ENCODE measurements around the gene ALLC. TPM values are rescaled to one million over a fixed set of nuclear protein-coding genes. Genes with fewer than 3 reads are reported as not detected.

The ALLC gene
- total RNA-seq, 1 donor from 2014 or later = not detected

DNA sequence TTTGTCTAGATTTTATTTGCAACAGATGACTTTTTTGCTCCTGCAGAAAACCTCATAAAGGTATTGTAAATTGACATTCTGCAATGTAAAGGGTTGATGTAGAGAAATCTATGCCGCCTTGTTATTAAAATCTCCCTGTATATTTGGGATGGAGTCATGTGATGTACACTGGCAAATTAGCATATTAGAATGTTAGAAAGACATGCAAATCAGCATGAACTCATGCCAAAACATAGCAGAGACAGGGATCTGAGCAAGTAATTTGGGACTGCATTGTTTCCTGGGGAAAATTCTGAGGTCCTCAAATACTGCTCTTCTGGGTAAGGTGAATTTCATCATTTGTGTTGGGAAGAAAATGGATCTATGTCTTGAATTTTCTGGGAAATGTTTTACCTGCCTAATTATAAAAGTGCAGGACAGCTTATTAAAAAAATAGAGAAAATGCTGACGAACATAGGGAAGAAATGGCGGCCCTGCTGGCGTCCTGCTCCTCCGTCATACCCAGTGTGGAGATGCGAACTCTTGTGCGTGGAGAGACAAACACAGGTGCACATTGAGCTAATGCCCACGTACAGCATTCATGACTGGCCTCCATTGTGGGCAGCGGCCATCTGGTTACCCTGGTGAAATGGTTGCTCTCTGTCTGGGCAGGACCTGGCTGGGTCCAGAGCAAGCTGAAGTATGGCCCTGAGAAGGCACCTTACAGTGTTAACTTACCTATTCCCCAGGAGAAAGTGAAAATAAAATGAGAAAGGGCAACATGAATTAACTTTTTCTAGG is 16.3 kb downstream of the ALLC start:
- intact Hi-C loops (cut with micrococcal nuclease) = no loop called here

DNA sequence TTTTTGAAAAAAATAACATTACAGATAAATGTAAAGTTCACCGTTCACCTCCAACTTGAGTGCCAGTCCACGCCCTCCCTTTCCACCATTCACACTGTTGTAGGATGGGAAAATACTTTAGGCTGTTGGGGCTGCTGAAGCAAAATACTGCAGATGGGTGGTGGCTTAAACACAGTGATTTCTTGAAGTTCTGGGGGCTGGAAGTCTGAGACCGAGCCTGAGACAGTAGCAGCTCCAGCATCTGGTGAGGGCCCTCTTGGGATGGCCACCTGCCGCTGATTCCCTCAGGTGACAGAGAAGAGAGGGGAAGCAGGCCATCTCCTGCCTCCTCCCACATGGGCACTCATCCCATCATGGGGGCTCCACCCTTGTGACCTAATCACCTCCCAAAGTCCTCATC is 17.7 kb downstream of the ALLC start:
- intact Hi-C loops (cut with micrococcal nuclease) = no loop called here

DNA sequence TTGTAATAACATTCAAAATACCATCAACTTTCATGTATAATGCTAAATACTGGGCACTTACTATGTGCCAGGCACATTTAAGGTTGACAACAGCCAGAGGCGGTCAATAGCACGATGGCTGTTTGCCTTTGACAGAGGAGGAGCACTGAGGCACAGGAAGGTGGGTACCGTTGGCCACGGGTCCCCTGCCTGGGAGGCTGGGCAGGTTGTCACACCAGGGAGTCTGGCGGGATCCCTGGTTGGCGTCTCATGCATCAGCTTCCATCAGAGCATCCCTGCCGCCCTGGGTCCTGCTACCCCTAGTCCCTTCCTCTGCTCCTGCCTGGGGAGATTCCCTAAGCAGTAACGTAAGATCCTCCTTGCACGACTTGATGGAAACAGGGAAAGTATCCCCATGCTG is 19.4 kb downstream of the ALLC start:
- intact Hi-C loops (cut with micrococcal nuclease) = no loop called here

DNA sequence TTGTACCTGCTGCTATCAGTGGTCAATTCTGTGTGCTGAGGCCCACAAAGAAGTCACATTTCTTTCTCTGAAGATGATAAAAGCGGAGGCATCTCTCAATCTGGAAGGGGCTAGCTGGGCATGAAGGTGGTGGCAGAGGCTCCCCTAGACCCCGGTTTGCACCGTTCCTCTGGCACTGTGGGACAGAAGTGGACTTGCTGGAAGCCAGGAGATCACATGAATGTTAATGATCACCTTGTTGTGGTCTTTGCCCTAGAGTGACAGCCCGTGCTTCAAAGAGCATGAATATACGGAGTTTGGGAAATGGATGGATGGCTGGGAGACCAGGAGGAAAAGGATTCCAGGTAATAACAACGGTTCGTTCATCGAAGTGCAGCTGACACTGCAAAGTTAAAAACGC is 20.2 kb downstream of the ALLC start:
- intact Hi-C loops (cut with micrococcal nuclease) = no loop called here

DNA sequence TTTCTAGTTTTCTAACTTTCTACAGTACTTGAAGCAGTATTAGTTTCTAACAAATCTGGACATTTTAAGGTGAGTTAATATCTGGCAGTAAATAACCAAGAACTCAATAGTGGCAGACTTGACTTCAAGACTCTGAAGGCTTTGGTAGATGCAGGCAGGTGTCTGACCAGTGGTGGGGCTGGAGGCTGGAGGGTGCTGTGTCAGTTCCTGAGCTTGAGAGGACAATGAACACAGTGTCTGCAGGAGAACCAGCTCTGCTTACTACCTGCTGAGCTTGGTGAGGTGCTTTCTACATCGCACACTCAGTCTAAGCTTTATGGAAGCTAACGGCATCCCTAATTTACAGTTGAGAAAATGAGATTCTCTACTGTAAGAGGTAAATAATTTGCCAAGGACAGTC is 21.2 kb downstream of the ALLC start:
- intact Hi-C loops (cut with micrococcal nuclease) = no loop called here

DNA sequence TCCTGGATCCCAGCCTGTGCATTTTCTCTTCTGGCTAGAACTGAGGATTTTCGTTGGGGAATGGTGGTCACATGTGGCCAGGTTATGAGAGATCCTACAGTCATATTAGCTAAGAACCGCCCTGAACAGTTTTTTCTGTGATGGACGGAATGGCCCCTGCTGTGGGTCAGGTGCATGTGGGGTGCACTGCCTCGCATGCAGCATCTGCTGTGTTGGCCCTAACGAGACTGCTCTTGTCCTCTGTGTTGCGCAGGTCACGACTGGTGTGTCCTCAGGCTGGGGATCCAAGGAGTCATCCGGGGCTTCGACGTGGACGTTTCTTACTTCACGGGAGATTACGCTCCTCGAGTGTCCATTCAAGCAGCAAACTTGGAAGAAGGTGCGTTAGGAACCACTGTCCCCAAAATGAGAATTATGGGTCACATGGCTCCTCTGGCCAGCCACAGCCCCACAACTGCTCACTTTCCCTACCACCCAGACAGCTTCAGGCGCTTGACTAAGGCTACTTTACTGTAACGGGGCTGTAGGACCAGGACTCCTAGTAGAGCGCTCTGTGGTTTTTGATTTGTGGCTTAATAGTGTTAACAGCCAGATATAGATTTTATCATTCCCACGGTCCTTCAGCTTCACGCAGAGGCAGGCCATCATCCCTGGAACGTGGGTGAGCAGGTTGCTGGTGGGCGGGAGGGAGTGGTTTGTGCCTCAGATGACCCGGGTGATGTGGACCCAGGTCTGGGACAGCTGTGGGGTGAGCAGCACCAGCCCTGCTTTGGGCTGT is 21.8 kb downstream of the ALLC start:
- intact Hi-C loops (cut with micrococcal nuclease) = no loop called here

DNA sequence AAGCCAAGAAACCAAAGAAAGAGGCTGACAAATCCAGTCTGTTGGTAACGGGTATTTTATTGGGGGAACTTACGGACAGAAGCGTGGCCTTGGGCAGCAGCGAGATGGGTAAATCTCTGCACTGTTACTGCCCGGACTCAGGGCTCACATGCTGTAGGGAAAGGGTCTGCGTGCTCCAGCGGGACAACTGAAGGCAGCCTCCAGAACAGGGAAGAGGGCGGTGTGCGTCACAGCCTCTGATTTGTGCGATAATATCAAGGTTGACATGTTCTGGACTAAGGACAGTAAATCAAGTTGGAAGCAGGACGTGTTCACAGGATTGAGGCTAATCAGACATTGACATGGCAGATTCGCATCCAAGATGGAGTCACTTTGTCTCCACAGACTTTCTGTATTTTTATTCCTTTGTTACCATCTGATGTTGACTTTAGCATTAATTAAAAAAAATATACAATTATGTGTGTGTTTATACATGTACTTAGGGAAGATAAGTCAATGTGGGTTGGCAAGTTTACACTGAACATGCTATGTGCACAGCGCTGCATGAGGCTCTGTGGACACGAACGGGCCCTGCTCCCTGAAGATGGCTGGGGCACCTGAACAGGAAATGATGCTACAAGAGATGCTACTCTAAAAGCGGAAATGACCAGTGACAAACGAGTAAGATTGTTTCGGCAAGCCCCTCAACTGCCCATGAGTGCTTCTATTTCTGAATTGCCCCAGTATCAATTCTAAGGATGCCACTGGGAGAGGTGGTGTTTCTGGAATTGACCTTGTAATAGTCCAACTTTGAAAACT is 22.7 kb downstream of the ALLC start:
- intact Hi-C loops (cut with micrococcal nuclease) = no loop called here

DNA sequence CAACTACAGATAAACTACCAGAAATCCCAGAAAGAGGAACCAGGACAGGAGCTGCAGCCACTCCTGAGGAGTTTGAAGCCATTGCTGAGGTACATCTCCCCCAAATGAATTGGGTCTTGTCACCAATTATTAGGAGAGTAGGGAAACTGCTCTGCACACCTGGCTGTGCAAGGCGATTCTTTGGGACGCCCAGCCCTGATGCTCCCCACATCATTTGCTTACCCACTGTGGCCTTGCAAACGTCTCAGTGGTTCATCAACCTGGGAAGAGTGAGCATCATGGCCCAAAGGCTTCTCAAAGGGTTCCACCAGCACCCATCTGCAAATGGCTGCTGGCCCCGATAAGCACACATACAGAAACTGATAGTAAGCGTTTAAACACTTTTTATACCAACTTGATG is 23.6 kb downstream of the ALLC start:
- intact Hi-C loops (cut with micrococcal nuclease) = no loop called here

DNA sequence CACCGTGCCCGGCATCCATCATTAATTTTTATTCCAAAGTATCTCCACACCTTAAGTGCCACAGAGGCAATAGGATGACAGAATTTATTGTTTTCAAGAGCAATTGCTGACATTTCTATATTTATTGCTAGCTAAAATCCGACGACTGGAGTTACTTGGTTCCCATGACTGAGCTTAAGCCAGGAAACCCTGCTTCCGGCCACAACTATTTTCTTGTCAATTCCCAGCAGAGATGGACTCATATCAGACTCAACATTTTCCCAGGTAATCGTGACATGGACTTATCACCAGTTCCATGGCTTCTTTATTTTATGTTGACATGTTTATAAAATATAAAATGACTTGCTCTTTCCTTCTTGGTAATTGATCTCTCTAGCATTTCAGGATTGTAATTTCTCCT is 24.8 kb downstream of the ALLC start:
- intact Hi-C loops (cut with micrococcal nuclease) = no loop called here

DNA sequence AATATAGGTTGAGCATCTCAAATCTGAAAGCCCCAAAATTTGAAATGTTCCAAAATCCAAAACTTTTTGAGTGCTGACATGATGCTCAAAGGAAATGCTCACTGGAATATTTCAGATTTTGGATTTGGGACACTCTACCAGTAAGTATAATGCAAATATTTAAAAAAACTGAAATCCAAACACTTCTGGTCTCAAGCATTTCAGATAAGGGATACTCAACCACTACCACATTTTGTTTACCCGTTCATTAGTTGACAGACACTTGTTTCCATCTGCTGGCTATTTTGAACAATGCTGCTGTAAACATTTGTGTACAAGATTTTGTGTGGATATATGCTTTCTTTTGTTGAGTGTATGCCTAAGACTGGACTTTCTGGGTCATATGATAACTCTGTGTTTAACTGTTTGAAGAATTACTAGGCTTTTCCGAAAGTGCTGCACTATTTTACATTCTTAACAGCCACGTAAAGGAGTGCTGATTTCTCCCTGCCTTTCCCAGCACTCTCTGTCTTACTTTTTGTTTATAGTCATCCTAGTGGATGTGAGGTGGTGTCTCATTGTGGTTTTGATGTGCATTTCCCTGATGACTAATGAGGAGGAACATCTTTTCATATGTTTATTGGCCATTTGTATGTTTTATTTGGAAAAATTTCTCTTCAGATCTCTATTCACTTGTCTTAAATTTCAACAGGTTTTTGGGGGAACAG is 25.9 kb downstream of the ALLC start:
- intact Hi-C loops (cut with micrococcal nuclease) = no loop called here

DNA sequence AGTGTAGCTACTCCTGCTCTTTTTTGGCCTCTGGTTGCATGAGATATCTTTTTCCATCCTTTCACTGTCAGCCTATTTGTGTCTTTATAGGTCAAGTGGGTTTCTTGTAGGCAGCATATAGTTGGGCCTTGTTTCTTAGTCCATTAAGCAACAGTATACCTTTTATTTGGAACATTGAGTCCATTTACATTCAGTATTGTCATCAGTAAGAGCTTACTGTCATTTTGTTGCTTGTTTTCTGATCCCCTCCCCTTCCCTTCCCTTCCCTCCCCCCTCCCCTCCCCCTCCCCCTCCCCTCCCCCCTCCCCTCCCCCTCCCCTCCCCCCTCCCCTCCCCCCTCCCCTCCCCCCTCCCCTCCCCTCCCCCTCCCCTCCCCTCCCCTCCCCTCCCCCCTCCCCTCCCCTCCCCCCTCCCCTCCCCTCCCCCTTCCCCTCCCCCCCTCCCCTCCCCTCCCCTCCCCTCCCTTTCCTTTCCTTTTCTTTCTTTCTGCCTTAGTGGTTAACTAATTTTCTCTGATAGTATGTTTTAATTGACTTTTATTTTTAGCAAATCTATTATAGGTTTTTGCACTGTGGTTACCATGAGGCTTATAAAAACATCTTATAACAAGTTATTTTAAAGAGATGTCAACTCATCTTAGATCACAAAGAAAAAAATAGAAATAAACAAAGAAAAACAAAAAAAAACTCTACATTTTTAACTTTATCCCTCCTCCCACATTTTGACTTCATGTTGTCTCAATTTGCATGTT is 32.2 kb downstream of the ALLC start:
- intact Hi-C loops (cut with micrococcal nuclease) = no loop called here

DNA sequence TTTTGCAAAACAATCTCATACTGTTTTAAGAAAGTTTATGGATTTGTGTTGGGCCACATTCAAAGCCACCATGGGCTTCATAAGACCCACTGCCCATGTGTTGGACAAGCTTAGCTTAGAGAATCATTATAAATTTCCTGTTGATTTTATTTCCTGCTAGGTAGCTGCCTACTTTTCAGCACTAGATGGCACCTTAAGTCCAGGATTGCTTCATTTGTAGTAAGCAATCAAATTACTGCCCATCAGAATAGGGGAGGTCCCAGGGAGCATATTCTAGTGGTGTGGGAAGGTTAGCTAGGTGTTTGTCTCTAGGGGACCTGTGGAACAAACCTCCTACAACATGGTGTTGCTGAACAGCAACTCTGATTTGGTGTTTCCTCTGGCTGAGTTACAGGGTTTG is 34.4 kb downstream of the ALLC start:
- intact Hi-C loops (cut with micrococcal nuclease) = no loop called here

DNA sequence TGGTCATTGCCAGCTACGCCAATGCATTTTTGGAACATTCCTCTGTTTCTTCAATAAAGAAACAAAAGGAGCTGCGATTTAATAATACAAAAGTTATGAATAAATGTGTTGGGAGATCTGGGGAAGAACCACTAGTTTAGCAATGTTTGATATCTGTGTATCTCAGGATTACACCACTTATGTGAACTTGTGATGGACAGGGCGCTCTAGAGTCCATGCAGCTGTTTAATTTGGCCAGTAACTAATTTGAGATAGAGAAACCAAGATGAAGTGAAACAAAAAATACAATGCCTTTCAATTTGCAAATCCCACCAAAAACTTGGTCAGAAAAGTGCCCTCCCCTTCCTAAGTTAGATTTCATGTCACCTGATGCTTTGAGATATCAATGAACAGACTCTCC is 38.5 kb downstream of the ALLC start:
- intact Hi-C loops (cut with micrococcal nuclease) = no loop called here

DNA sequence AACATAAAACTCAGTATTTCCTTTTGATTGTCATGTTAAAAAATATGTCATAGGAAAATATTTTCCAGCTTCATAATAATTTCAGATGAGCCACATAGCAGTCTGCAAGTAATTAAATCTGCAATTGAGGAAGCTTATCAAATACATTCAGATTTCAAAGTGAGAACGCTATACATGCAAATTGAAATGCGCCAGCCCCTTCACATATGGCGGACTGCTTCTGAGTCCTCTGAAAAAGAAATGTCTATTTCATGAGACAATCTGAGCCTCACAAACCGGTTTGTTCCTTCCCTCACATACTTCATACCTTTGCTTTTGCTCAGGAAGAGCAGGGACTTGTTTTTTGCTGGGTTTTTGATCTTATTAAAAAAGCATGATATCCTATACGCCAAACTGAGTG is 43.1 kb downstream of the ALLC start:
- intact Hi-C loops (cut with micrococcal nuclease) = no loop called here

DNA sequence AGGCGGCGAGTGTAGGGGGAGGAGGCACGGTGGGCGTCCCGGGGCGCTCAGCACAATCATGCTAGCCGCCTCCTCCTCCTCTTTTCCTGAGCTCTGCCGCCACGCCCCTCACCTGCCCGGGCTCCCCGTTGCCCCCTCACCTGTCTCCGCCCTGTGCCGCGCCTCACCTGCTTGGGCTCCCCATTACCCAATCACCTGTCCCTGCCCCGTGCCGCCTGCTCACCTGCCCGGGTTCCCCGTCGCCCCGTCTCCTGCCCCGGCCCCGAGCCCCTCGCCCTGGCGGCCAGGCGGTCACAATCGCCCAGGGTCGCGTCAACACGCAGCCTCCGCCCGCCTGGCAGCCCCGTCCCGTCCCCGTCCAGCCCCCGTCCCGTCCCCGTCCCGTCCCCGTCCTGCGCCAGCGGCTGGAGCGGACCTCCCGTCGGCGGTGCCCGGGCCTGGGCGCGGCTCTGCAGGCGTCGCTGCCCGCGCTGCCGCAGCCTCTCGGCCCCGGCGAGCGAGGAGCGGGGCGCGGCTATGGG is 45.3 kb downstream of the ALLC start, which contains the start of gene DCDC2C:
DCDC2C (plus strand) TSS at position 340 of the 521 bp plus-strand sequence; CDS start at position 517, 177 bp downstream.
- intact Hi-C loops (cut with micrococcal nuclease) = no loop called here

DNA sequence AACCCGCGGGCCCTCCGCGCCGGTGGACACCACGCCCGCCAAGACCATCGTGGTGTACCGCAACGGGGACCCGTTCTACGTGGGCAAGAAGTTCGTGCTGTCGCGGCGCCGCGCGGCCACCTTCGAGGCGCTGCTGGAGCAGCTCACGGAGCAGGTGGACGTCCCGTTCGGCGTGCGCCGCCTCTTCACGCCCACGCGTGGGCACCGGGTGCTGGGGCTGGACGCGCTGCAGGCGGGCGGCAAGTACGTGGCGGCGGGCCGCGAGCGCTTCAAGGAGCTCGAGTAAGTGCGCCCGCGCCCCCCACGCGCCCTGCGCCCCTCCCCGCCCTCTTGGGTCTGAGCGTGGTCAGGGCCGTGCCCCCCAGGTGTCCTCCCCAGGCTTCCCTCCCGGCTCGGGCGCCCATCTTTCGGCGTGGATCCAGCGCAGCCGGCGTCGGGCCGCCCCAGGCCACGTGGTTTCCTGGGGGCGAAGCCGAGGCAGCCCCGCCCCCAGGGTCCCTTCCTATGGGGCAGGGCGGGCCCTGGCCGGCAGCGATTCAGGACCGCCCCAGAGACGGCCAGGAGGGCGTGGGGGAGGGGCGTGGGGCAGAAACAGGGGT is 45.9 kb downstream of the ALLC start:
- intact Hi-C loops (cut with micrococcal nuclease) = no loop called here

DNA sequence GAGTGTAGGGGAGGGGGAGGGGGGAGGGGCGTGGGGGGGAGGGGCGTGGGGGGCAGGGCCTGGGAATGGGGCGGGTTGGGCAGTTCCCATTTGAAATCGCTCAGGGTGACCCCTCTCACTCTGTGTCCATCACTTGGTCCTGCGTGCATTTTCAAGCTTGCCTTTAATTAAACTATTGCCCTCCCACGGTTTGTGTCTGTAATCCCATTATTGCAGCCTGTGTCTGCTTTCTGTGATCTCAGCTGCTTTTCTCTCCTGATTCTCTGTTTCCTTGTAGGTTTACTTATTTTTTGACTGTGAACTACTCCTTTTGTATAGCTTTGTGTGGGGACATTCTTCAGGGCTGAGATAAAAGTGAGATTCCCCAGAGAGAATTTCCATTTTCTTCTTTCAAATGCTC is 46.7 kb downstream of the ALLC start:
- intact Hi-C loops (cut with micrococcal nuclease) = no loop called here

DNA sequence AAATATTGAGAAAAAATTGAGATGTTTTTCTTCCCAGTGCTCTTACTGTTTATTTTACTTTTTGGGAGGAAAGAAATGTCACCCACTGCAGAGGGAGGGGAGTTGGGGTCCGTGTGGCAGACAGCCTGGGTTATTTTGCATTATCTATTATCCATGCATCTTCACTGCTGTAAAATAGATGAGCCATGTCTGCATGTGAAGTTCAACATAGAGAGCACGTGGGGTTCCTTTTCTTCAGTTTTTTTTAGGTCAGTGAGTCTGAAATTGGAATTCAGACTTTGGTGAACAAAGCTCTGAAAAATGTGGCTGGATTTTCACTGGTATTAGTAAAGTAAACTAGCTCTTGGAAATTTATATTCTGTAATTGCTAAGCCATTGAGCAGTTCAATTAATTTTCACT is 47.8 kb downstream of the ALLC start:
- intact Hi-C loops (cut with micrococcal nuclease) = no loop called here

DNA sequence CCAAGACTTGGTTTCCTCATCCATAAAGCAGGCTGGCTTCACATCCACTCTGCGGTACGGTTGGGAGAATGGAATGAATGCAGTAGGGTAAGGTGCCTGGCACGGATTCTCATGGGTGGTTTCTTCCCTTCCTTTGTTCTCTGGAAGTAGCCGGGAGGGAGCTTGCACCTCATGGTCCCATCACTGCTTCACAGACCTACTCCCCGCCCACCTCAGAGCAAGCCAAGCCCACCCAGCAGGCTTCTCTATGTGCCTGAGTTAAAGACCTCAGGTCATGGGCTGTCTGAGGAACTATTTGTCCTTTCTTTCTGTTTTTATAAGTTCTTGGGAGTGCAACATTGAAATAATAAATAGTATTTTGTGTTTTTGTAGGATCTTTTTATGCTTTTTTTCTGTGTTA is 48.9 kb downstream of the ALLC start:
- intact Hi-C loops (cut with micrococcal nuclease) = no loop called here

DNA sequence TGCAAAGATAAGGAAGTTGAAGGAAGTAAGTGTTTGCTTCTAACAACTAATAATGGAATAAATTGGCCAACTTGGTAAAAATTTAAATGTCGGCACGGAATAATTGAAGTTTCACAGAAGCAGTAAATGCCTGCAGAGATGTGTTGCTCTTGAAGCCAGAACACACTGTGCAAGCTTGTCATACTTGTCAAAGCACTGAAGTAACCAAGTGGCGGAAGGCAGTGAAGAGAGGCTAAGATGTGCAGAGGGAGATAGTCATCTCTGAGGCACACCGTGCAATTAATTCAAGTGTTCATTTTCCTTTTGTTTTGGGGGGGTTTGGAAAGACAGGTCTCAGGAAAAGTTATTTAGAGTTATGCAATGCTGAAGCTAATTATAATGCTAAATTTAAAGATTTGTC is 50.6 kb downstream of the ALLC start:
- intact Hi-C loops (cut with micrococcal nuclease) = no loop called here
